Inferior parietal cortex (tissue), 1 donor: Measurements from ENCODE around the gene RIPK1.
"Not testable (repeated sequence)": the region's sequence is repeated elsewhere in the genome, so short reads cannot be mapped to it uniquely, and the experiment has no call there.

Experiments
- DNase-seq: peaks from one replicate; pipeline ENCODE4 v3.0.0-alpha.2; 2016; ENCODE audit errors: extremely low spot score

Gene RIPK1

DNA sequence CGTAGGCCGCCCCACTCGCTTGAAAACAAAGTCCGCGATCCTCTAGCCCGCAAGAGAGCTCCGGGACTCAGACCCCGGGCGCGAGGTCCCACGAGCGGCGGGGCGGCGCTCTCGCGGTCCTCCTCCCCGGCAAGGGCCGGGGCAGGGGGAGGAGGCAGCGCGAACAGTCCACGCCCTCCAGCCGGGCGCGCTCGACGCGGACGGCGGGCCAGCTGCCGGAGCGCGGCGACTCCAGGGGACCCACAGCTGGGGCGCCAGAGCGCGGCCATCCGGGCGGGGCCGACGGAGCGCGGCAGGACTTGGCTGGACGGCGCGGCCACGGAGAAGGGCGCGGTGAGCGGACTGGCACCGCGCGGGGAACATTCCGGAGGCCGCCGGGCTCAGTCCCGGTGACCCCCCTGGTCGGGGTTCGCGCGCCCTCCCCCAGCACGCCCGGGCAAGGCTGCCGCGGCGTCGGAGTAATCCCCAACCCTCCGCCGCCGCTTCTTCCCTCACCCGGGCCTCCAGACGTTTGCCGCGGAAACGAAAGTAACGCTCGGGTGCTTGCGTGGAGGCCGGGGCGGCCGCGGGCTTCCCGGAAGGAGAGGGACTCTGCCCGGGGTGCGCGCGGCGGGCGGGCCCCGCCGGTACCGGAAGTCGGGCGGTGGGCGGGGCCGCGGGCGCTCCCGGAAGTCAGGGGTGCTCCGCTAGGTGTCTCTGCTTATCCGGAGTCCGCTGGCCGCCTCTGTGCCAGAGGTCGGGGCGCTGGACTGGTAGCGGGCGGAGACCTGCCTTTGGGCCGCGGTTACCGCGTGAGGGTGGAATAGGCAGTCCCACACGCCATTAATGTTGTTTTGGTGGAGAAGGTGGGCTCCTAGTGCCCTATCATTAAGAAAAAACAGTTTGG is at the start of gene RIPK1:
Gene RIPK1 (plus strand): TSS at position 166 of the 886 bp plus-strand sequence. CDS start 8,330 bp downstream, outside the sequence.
- DNase-seq, result peak; percentile 89

DNA sequence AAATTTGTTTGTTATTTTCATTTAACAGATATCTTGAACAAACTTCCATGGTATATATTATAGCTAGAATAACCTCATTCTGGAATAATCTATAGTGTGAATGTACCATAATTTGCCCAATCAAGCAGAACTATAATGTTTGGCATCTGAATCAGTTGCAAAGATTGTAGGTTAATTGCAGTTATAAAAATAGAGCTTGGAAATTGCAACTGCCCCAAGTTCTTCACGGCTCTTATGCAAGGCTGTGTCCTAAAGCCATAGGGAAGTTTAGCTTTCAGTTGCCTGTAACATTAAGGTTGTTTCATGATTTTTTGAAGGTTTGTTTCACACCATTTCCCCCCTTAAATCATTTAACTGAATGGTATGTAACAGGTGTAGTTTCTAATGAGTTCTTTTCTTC is 49.2 kb upstream of the RIPK1 start:
- no peak for DNase-seq

DNA sequence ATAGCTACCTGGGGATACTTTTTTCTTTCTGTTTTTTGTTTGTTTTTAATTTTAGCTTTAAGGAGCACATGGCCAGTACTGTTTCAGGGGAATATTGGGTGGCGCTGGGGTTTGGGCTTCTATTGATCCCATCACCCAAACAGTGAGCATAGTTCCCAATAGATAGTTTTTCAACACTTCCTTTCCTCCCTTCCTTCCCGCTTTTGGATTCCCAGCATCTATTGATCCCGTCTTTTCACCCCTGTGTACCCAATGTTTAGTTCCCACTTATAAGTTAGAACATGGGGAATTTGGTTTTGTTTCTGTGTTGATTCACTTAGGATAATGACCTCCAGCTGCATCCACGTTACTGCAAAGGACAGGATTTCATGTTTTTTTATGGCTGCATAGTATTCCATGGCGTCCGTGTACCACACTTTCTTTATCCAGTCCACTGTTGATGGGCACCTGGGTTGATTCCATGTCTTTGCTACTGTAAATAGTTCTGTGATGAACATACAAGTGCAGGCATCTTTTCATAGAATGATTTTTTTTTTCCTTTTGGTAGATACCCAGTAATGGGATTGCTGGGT is 48.5 kb upstream of the RIPK1 start:
- DNase-seq, result no peak

DNA sequence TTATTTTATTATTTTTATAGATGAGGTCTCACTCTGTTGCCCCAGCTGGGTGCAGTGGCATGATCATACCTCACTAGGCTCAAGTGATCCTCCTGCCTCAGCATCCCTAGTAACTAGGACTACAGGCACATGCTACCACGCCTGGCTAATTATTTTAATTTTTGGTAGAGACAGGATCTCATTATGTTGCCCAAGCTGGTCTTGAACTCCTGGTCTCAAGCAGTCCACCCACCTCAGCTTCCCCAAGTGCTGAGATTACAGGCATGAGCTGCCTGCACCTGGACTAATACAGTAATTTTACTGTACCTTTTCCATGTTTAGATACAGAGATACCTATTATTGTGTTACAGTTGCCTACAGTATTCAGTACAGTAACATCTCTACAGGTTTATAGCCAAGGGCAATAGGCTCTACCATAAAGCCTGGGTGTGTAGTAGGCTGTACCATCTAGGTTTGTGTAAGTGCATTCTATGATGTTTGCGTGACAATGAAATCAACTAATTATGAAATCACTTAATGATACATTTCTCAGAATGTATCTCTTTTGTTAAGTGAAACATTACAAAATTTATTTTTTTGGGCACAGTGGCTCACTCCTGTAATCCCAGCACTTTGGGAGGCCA is 47.2 kb upstream of the RIPK1 start:
- DNase-seq, result not testable (repeated sequence)

DNA sequence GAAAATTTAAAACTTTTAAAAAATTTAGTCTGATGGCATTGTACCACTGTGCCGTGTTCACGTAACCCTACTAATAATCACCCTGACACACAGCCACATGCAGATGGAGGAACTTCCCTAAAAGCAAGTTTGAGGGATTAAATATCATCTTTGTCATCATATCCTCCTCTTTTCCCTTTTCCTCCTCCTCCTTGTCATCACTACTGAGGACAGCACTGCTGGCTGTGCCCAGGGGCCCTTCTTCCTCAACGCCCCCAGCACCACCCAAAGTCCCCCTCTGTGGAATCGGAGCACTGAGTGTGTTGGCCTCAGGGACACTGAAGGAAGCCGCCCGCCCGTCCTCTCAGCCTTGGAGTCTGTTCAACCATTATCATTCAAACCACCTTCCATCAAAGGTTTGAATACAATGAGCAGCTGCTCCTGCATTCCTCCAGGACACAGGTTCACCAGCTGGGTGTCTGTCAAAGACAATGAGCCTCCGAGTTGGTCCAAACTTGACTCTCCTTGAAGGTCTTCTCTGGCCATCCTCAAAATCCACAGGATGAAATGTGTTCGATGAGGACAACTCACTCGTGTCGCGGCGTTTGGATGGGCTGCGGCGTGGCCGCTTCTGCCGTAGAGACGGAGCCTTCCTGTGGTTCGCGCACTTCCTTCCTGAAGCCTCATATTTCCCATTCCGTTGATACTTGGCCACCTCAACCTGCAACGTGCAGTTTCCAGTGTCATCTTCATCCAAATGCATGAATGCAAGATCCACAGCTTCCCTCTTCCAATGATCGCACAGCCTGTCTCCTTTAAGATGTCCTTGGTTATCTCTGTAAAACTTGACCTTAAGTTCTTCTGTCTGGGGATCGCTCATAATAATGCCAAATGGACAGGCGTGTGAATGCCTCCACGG is 45.3 kb upstream of the RIPK1 start:
- DNase-seq, result no peak

DNA sequence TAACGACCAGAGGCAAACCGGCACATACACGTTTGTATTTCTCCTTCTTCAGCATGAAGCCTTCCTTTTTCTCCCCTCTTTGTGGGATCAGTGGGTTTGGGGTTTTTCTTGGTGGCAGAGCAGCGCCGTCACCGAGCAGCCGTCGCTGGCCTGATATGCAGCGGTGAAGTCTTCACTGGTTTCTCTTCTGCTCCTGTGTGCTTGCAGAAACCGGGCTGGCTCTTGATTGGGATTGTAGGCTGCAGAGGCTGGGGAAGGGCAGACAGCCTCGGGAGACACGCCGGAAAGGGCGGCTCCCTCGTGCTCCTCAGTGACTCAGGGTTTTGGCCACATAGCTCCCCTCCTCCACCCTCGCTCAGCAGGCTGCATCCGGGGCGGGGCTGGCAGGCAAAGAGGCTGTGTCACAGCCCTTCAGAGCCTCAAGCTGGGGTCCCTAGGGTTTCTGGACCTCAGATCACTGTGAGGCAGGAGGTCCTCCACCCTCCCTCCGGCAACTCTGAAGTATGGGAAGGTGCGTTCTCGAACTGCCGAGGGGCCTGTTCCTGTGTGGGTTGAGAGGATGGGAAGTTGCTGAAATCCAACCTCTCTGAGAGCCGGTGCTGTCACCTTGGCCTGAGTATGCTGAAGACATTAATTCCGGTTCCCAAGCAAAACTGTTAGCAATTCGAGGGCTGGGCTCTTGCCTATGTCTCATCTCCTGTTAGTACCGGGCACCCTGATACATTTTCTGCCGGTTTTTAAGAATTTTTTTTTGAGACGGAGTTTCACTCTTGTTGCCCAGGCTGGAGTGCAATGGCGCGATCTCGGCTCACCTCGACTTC is 44.4 kb upstream of the RIPK1 start:
- DNase-seq, result peak; percentile 55

DNA sequence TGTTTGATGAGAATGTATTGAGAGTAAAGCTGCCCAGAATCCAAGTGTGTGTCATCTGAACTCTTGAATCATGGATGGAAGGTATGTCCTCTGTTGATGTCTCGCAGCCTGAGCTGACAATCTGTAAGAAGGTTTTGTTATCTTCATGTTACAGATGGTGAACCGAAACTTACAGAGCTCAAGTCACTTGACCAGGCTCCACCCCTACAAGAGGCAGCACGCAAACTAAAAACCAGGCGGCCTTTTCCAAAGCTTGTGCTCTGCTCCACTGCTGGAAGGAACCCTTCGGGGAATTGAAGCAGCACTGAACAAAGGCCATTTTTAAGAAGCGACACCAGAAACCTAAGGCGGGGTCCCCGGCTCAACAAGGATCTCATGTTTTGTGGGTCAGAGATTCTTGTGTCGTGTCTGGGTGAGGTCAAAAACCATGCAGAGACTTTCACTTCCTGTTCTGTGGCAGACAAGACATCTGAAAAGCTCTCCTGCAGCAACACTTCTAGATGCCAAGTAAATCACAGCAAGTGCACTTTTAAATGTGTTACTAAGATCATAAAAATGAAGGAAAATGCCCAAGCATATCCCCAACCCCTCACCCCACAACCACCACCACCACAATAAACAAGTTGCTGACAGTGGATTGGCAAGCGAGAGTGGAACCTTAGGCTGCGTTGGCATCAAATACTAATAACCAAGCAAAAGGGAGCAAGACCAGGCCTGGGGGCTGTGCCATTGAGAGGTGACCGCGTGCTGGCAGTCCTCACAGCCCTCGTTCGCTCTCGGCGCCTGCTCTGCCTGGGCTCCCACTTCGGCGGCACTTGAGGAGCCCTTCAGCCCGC is 41.3 kb upstream of the RIPK1 start:
- peak; percentile 23 for DNase-seq

DNA sequence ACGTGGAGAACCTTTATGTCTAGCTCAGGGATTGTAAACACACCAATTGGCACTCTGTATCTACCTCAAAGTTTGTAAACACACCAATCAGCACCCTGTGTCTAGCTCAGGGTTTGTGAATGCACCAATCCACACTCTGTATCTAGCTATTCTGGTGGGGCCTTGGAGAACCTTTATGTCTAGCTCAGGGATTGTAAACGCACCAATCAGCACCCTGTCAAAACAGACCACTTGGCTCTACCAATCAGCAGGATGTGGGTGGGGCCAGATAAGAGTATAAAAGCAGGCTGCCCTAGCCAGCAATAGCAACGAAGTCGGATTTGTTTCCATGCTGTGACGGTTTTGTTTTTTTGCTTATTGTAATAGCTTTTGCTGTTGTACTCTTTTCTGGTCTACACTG is 40.1 kb upstream of the RIPK1 start:
- not testable (repeated sequence) for DNase-seq

DNA sequence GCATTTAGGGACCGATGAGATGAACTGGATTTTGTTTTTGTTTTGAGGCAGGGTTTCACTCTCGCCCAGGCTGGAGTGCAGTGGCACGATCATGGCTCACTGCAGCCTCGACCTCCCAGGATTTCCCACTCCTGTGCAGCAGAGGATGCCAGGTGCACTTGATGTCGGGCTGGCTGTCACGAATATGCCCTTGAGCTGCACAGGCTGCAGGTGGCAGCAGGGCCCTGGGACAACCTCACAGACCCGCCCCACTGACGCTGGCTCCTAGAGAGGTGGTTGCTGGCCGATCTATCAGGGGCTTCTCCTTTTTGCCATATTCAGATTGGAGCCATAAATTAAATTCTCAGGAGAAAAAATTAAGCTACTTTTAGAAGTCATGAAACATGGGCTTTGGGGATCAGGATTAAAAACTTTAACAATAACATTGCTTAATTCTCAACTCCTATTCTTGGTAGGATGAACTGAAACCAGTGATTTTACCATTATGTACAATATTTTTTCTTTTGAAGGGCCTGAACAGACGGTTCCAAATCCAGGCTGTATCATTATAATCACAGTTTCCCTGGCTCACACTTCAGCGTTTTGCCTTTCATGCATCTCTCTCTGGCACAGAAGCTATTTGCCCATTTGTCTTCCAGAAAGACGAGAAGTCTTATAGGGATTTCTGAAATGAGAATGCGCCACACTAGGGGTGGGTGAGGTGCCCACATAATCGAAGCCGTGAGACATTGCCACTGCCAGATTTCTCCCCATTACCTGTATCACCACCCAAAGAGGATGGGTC is 36.2 kb upstream of the RIPK1 start:
- no peak for DNase-seq

DNA sequence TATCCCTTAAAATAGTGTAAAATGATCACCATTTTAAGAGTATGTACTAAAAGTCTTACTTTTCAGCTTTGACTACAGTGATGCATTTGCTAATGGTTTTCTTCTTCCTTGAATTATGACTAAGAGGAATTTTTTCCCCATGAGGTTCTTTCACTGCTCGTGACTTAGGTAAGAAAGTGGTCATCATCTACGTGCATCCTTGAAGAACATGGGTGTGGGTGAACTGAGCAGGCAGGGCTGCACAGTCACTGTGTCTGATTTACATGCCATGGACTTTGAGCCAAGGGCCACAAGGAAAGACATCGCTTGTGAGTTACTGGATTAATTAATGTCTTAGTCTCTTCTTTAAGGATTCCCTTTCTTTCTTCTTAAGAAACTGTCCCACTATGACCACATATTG is 35.3 kb upstream of the RIPK1 start:
- no peak for DNase-seq

DNA sequence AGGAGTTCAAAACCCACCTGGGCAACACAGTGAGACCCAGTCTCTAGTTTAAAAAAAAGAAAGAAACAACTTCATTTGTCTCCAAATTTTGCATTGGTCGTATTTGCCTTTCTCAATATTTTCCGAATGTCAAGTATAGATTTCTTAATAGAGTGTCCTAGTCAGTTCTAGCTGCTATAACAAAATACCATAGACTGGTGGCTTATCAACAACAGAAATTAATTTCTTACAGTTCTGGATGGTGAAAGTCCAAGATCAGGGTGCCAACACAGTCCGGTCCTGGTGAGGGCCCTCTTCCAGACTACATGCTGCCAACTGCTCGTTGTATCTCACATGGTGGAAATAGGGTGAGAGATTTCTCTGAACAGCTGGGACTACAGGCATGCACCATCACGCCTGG is 34.6 kb upstream of the RIPK1 start:
- DNase-seq, result no peak

DNA sequence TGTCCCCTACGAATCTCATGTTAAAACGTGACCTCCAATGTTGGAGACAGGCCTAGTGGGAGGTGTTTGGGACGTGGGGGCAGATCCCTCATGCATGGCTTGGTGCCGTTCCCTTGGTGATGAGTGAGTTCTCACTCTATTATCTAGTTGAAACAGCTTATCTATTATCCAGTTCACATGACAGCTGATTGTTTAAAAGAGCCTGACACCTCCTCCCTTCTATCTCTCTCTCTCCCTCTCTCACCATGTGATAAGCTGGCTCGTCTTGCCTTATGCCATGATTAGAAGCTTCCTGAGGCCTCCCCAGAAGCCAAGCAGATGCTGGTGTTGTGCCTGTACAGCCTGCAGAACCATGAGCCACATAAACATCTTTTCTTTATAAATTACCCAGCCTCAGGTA is 32.9 kb upstream of the RIPK1 start:
- DNase-seq, result no peak

DNA sequence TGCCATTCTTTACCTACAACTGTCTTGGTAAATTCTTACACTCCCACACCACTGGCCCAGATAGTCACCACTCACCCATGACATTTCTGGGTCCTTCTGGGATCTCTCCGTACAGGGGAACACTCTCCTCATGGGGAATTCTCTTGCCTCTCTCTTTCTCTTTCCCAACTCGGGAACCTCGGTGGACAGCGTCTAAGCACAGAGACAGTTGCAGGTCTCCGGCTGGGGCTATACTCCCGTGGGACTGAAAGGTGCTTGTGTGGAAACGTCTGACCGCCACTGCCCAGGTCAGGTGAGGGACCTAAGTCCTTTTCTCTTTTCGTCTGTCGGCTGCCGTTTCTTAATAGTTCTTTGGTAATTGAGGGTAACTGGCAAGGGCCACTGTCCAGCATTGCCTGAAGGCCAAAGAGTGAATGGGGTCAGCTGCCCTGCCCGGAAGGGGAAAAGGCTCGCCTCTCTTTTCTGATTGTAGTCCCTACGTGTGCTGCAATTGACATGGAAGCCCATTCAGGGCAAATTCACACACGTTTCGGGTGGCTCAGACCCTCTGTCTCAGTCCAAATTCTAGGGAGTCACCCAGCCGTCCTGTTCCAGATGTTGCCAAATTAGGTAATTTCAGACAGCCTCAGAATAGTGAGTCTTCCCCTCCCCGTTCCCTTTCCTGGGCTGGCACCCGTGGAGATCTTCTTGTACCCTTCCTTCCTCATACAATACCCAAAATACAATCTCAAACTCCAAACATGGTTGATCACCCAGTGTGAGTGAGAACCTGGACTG is 31.2 kb upstream of the RIPK1 start:
- DNase-seq, result no peak

DNA sequence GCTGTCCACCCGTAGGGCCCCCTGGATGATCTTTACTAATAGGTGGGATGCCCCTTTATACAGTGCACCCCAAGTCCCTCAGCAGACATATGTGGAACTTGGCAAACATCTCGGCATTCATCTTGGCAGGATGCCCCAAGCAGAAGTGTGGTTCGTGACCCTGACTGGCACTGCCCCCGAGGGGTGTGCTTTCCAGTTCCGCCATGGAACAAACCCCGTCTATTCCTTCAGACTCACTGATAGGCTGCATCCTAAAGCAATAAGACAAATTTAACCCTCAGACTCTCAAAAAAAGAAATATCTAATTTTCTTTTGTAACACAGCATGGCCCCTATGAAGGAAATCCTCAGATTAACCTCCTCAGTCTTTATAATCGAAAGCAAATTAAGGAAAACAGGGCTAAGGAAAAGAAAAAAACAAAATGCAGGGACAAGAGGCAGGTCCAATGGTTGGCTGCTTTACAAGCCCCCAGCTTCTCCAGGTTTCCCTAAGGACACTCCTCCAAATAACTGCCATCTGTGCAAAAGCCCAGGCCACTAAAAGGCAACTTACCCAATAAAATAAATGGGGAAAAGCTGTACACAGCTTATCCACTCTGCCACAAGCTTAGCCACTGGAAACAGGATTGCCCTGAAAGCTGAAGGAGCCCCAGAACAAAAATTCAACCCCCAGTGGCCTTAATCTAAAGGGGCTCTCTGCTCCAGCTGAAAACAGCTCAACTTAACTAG is 30.5 kb upstream of the RIPK1 start:
- DNase-seq, result no peak

DNA sequence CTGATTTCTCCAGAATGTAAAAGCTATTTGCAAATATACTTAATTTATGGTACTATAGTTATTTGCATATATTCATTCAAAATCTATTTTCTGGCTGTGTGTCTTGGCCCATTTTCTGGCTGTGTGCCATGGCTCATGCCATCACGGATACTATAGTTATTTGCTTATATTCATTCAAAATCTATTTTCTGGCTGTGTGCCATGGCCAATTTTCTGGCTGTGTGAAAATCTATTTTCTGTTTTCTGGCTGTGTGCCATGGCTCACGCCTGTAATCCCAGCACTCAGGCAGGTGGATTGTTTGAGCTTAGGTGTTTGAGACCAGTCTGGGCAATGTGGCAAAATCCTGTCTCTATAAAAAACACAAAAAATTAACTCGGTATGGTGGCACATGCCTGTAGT is 28.9 kb upstream of the RIPK1 start:
- no peak for DNase-seq

DNA sequence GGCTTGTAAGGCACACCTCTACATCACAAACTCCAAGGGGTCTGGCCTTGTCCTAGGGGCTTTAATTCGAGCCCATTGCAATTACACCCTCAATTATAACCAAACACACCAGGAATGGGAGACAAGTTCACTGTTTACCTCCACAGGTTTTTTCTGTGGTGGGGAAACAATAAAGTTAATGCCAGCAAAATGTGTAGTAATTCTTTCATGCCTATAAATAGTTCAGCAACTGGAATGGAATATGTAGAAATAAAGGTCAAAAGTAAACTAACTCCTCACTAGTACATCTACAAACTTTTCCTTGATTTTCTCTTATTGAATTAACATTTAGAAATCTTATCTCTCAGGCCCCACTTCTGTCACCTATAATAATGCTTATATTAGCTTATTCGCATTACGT is 27.1 kb upstream of the RIPK1 start:
- DNase-seq, result no peak

DNA sequence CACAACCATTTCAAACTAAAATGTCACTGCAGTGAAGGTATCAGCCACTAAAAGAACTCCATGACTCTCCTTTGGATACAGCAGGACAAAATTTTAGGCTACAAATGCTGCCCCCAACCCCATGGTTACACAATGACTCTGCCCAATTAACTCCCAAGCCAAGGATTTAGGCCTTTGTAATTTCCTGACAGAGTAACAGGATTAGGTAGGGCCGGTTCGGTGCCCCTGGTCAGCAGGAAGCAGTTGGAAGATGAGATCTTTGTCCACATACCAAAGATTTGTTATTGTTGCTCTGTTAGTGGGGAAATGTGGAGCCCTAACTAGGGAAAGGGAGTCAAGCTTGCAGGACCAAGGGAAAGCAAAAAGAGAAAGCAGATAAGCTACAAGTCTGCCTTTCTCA is 26.7 kb upstream of the RIPK1 start:
- no peak for DNase-seq

DNA sequence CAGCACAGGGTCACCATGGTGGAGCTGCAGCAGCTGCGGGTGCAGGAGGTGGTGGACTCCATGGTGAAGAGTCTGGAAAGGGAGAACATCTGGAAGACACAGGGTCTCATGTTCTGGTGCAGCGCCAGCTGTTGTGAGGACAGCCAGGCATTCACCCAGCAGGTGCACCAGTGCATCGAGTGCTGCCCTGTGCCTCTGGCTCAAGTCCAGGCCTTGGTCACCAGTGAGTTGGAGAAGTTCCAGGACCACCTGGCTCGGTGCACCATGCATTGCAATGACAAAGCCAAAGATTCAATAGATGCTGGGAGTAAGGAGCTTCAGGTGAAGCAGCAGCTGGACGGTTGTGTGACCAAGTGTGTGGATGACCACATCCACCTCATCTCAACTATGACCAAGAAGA is 22.9 kb upstream of the RIPK1 start:
- no peak for DNase-seq
